HepG2 (cell line): ENCODE measurements around the gene GPBP1. TPM values are rescaled to one million over a fixed set of nuclear protein-coding genes. Genes with fewer than 3 reads are reported as not detected.

ENCODE experiments used
- ATAC-seq: fragments of 200-7000 bp; cut with Tn5 transposase; 3 replicates; pipeline ENCODE4 v1.9.1; 2020; ENCODE audit warnings: mild to moderate bottlenecking, moderate library complexity
- BruUV-seq: library from RNA; stranded (reverse); fragments of 400-500 nt; replicated peaks from 2 replicates; lab custom pipeline; 2021; lab: Mats Ljungman, UMichigan
- CTCF ChIA-PET: fragments of 300-600 bp; formaldehyde crosslinking; extraction: SDS; loops from one replicate; lab custom pipeline; 2021; ENCODE audit warnings: low total read pairs, inconsistent platforms, low intra/inter-chr PET ratio; lab: Yijun Ruan, JAX
- POLR2A ChIA-PET: fragments of 350-600 bp; sonication (Branson Sonifier 250); formaldehyde crosslinking; loops from one replicate; lab custom pipeline; 2020; ENCODE audit warnings: antibody characterized with exemption, inconsistent platforms; lab: Yijun Ruan, JAX
- DNase-seq: peaks from one replicate; pipeline ENCODE4 v3.0.0-alpha.2; 2015; ENCODE audit warnings: low spot score
- FAIRE-seq: peaks from 3 replicates; lab custom pipeline; 2011; peaks lifted over from hg19 to GRCh38; lab: Jason Lieb, UNC
- H2AFZ ChIP-seq: one replicate; pipeline ENCODE4 v1.6.1; 2011; ENCODE audit warnings: low read length, inconsistent platforms
- H3K27ac ChIP-seq: fragments of 300-600 bp; 3 replicates; pipeline ENCODE4 v1.8.0; 2011; ENCODE audit warnings: mixed run types, mild to moderate bottlenecking, mixed read lengths, low read length, inconsistent platforms; ENCODE audit not compliant: insufficient read depth; ENCODE audit errors: extremely low read length
- H3K27me3 ChIP-seq, 2 experiments: fragments of 200-600 bp in 1 of 2; 2 replicates in 1 of 2; 3 replicates in 1 of 2; pipeline versions ENCODE4 v1.6.0 to v1.8.0; 2011; ENCODE audit warnings: low read length in 2 of 2, mild to moderate bottlenecking in 2 of 2, moderate library complexity in 2 of 2, inconsistent platforms in 1 of 2; ENCODE audit not compliant: insufficient read depth in 2 of 2, control insufficient read depth in 1 of 2
- H3K36me3 ChIP-seq, 2 experiments: fragments of 200-600 bp in 1 of 2; replicated peaks in 1 of 2; 2 replicates in 1 of 2; 3 replicates in 1 of 2; pipeline versions ENCODE4 v1.5.1 to v1.8.0; 2011; ENCODE audit warnings: low read length in 2 of 2, inconsistent platforms in 1 of 2; ENCODE audit not compliant: insufficient read depth in 2 of 2, control insufficient read depth in 1 of 2
- H3K4me1 ChIP-seq: 2 replicates; pipeline ENCODE4 v1.5.1; 2012; ENCODE audit warnings: low read length, inconsistent platforms; ENCODE audit not compliant: insufficient read depth
- H3K4me2 ChIP-seq: 2 replicates; pipeline ENCODE4 v1.6.0; 2011; ENCODE audit warnings: low read depth, low read length, inconsistent platforms
- H3K4me3 ChIP-seq, 3 experiments: fragments of 200-600 bp in 1 of 3; sonication (generic), shearing (Covaris generic) in 1 of 3; replicated peaks in 1 of 3; 2 replicates each; pipeline ENCODE4 v1.5.1; 2011 to 2016; ENCODE audit warnings: low read length in 3 of 3, inconsistent platforms in 2 of 3, low read depth in 2 of 3, mild to moderate bottlenecking in 2 of 3, control low read depth in 1 of 3, mixed read lengths in 1 of 3; ENCODE audit not compliant: insufficient read depth in 1 of 3
- H3K79me2 ChIP-seq: one replicate; pipeline ENCODE4 v1.6.1; 2011; ENCODE audit warnings: low read length, inconsistent platforms; ENCODE audit not compliant: insufficient read depth
- H3K9ac ChIP-seq: 2 replicates; pipeline ENCODE4 v1.6.0; 2011; ENCODE audit warnings: mild to moderate bottlenecking, low read depth, low read length, inconsistent platforms; ENCODE audit not compliant: insufficient read depth
- H3K9me3 ChIP-seq: 2 replicates; pipeline ENCODE4 v1.5.1; 2012; ENCODE audit warnings: mild to moderate bottlenecking, low read length
- H4K20me1 ChIP-seq: 2 replicates; pipeline ENCODE4 v1.6.0; 2011; ENCODE audit warnings: inconsistent platforms, mild to moderate bottlenecking, low read length, moderate library complexity; ENCODE audit not compliant: insufficient read depth
- CC2D1A ChIP-seq: sonication (generic); formaldehyde crosslinking; IDR thresholded peaks from 2 replicates; pipeline ENCODE4 v1.8.1; 2023; ENCODE audit warnings: mild to moderate bottlenecking, missing genetic modification reagents
- CTCF ChIP-seq: sonication (generic); formaldehyde crosslinking; IDR thresholded peaks from 2 replicates; pipeline ENCODE4 v1.5.0; 2020; ENCODE audit warnings: mild to moderate bottlenecking, missing genetic modification reagents, moderate library complexity
- FOXA3 ChIP-seq: IDR thresholded peaks from 2 replicates; pipeline ENCODE4 v1.6.1; 2016; ENCODE audit warnings: missing genetic modification reagents, missing compliant biosample characterization
- LCORL ChIP-seq, 2 experiments: fragments of 450-650 bp in 1 of 2; sonication (generic) in 1 of 2; formaldehyde crosslinking in 1 of 2; IDR thresholded peaks; 2 replicates each; pipeline versions ENCODE4 v1.5.0 to v1.6.1; 2017 to 2020; ENCODE audit warnings: antibody characterized with exemption in 1 of 2, missing genetic modification reagents in 1 of 2
- PAX8 ChIP-seq: sonication (generic); formaldehyde crosslinking; IDR thresholded peaks from 2 replicates; pipeline ENCODE4 v1.8.0; 2022; ENCODE audit warnings: mild to moderate bottlenecking, missing genetic modification reagents, borderline replicate concordance
- PRDM4 ChIP-seq: sonication (generic); formaldehyde crosslinking; IDR thresholded peaks from 2 replicates; pipeline ENCODE4 v1.9.0; 2021; ENCODE audit warnings: missing genetic modification reagents, borderline replicate concordance
- SNRNP70 ChIP-seq: fragments of 200-400 bp; formaldehyde crosslinking; IDR thresholded peaks from 2 replicates; pipeline ENCODE4 v1.6.1; 2017; ENCODE audit warnings: mild to moderate bottlenecking, low read depth, low read length, moderate library complexity
- ZNF282 ChIP-seq: fragments of 450-650 bp; IDR thresholded peaks from 2 replicates; pipeline ENCODE4 v1.6.1; 2018; ENCODE audit not compliant: partially characterized antibody
- WGBS: methylation state at CpG from one replicate; pipeline ENCODE4 v1.1.6; 2017; ENCODE audit warnings: low lambda C conversion rate; 5-methylcytosine and 5-hydroxymethylcytosine counted together
- in situ Hi-C: cut with HindIII; loops from 2 replicates; pipeline ENCODE4 v1.10.0; 2017; ENCODE audit warnings: low pct_unique_long_range_greater_than_20kb; ENCODE audit not compliant: extremely low pct_ligation_motif_present
- intact Hi-C: fragments of 100-400 bp; cut with micrococcal nuclease; formaldehyde crosslinking; loops from one replicate; pipeline ENCODE4 v1.10.0; 2022; ENCODE audit not compliant: unreplicated experiment
- polyA plus RNA-seq, 8 experiments: library from polyadenylated mRNA; depleted of rRNA in 3 of 8; stranded (reverse) in 7 of 8; unstranded in 1 of 8; fragments of >200 nt; fragmentation: Illumina TruSeq in 4 of 8; extraction: Trizol in 4 of 8; gene quantifications; 2 replicates each; pipeline versions ENCODE4 v1.2.1 to v1.2.3, GENCODE V29; 2011 to 2016; ENCODE audit warnings: low read depth in 4 of 8, missing spikeins in 1 of 8, mixed read lengths in 1 of 8; ENCODE audit not compliant: insufficient read depth in 1 of 8
- total RNA-seq, 5 experiments: library from RNA; depleted of rRNA; stranded (reverse); fragments of >200 nt; fragmentation: Illumina TruSeq; extraction: Trizol; gene quantifications; 2 replicates each; pipeline ENCODE4 v1.2.3, GENCODE V29; 2016; ENCODE audit warnings: low read depth in 1 of 5
- TF ChIP-seq, protein P1 (sequence below): sonication (generic); formaldehyde crosslinking; IDR thresholded peaks from 2 replicates; pipeline ENCODE4 v1.4.0; 2020; ENCODE audit warnings: missing genetic modification reagents, borderline replicate concordance
- TF ChIP-seq, protein P2 (sequence below): IDR thresholded peaks from 2 replicates; pipeline ENCODE4 v1.6.1; 2016; ENCODE audit warnings: missing compliant biosample characterization, missing genetic modification reagents, borderline replicate concordance
- TF ChIP-seq, protein P3 (sequence below): sonication (generic); formaldehyde crosslinking; IDR thresholded peaks from 2 replicates; pipeline ENCODE4 v1.9.0; 2021; ENCODE audit warnings: missing genetic modification reagents, borderline replicate concordance
- TF ChIP-seq, protein P4 (sequence below): sonication (generic); formaldehyde crosslinking; IDR thresholded peaks from 2 replicates; pipeline ENCODE4 v1.4.0; 2020; ENCODE audit warnings: missing genetic modification reagents

GPBP1 gene
- total and polyA plus RNA-seq, 2 of the 13 experiments (the other 11 are each of a cell fraction or from before 2014, with no cell fraction given), result 27.1 to 72.2 TPM

- Histone ChIP-seq H3K9me3 (no peaks in the 10 kb centered on the region), H3K36me3 (no peaks in the 10 kb centered on the region), H4K20me1 (no peaks in the 10 kb centered on the region), H3K27me3 (no peaks in the 10 kb centered on the region; a peak in 1 of 5 replicates), H3K9ac (no peak overlapping the region), H3K4me2 (peak overlapping the region; percentile 15; the same call in 1 of the 2 replicates), H3K4me1 (peaks cover 15% of the 10 kb centered on the region; the same call in 1 of the 2 replicates), H3K27ac (no peak overlapping the region), H3K79me2 (no peaks in the 10 kb centered on the region), H3K4me3 (no peak overlapping the region), H2AFZ (no peak overlapping the region)
- intact Hi-C loops, result loop anchor here (1.0 to 5.0 kb wide), 4 partner anchors 134 to 1163 kb away; no protein-coding TSS in a partner anchor
- DNase-seq, result peak; percentile 46
- ChIA-PET CTCF (interaction anchor here (1.0 to 2.7 kb wide), 4 partner anchors 133 to 1166 kb away, joined by 3 to 63 read pairs (median 21); no protein-coding TSS in a partner anchor), POLR2A (no interaction called here)
- ATAC-seq, result peak; percentile 77
- 39% methylated on average over 15 of the region's 15 CpGs for WGBS
- in situ Hi-C loops, result loop anchor here (5.0 kb wide), 1 partner anchor 1163 kb away; the partner anchor contains the start of gene PLK2
- no TSS peak for BruUV-seq
- FAIRE-seq, result peak; percentile 49
- TF ChIP-seq ZNF282, result no peak
- TF ChIP-seq, protein P1, sequence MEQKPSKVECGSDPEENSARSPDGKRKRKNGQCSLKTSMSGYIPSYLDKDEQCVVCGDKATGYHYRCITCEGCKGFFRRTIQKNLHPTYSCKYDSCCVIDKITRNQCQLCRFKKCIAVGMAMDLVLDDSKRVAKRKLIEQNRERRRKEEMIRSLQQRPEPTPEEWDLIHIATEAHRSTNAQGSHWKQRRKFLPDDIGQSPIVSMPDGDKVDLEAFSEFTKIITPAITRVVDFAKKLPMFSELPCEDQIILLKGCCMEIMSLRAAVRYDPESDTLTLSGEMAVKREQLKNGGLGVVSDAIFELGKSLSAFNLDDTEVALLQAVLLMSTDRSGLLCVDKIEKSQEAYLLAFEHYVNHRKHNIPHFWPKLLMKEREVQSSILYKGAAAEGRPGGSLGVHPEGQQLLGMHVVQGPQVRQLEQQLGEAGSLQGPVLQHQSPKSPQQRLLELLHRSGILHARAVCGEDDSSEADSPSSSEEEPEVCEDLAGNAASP, result no peak
- TF ChIP-seq, protein P2, sequence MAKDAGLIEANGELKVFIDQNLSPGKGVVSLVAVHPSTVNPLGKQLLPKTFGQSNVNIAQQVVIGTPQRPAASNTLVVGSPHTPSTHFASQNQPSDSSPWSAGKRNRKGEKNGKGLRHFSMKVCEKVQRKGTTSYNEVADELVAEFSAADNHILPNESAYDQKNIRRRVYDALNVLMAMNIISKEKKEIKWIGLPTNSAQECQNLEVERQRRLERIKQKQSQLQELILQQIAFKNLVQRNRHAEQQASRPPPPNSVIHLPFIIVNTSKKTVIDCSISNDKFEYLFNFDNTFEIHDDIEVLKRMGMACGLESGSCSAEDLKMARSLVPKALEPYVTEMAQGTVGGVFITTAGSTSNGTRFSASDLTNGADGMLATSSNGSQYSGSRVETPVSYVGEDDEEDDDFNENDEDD, result no peak
- peak; percentile 71 for TF ChIP-seq CTCF (CRISPR knock-in tag)
- TF ChIP-seq, protein P3, sequence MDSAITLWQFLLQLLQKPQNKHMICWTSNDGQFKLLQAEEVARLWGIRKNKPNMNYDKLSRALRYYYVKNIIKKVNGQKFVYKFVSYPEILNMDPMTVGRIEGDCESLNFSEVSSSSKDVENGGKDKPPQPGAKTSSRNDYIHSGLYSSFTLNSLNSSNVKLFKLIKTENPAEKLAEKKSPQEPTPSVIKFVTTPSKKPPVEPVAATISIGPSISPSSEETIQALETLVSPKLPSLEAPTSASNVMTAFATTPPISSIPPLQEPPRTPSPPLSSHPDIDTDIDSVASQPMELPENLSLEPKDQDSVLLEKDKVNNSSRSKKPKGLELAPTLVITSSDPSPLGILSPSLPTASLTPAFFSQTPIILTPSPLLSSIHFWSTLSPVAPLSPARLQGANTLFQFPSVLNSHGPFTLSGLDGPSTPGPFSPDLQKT (CRISPR knock-in tag), result no peak
- no peak for TF ChIP-seq PRDM4 (CRISPR knock-in tag)
- no peak for TF ChIP-seq SNRNP70
- TF ChIP-seq LCORL (IDR thresholded peaks at IDR 0.05), result no peak
- no peak for TF ChIP-seq LCORL (CRISPR knock-in tag; IDR thresholded peaks at IDR 0.05)
- TF ChIP-seq FOXA3 (CRISPR knock-in tag), result 0 out of 2 replicates have a peak, but pooled peaks have one; percentile 9
- TF ChIP-seq CC2D1A, result no peak
- TF ChIP-seq, protein P4, sequence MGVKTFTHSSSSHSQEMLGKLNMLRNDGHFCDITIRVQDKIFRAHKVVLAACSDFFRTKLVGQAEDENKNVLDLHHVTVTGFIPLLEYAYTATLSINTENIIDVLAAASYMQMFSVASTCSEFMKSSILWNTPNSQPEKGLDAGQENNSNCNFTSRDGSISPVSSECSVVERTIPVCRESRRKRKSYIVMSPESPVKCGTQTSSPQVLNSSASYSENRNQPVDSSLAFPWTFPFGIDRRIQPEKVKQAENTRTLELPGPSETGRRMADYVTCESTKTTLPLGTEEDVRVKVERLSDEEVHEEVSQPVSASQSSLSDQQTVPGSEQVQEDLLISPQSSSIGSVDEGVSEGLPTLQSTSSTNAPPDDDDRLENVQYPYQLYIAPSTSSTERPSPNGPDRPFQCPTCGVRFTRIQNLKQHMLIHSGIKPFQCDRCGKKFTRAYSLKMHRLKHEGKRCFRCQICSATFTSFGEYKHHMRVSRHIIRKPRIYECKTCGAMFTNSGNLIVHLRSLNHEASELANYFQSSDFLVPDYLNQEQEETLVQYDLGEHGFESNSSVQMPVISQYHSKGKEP (CRISPR knock-in tag), result no peak
- no peak for TF ChIP-seq PAX8 (CRISPR knock-in tag)
These were observed 125.2 kb downstream of the GPBP1 start for GRCh38 chr5:57298985-57299491.
